OCI-LY1 (cell line): ENCODE results near the gene AURKAIP1.

Experiments used
- EZH2 ChIP-seq: fragments of 200-600 bp; sonication (generic), shearing (Covaris generic); IDR thresholded peaks from 2 replicates; pipeline ENCODE4 v1.8.0; 2017; ENCODE audit warnings: borderline replicate concordance, mixed run types, mild to moderate bottlenecking, antibody characterized with exemption, low read length, moderate library complexity, mixed read lengths
- TF ChIP-seq, protein P1 (sequence below): fragments of 200-600 bp; sonication (generic), shearing (Covaris generic); IDR thresholded peaks from 2 replicates; pipeline ENCODE4 v1.5.1; 2017; ENCODE audit warnings: mild to moderate bottlenecking, antibody characterized with exemption, low read length, moderate library complexity, mixed read lengths

DNA sequence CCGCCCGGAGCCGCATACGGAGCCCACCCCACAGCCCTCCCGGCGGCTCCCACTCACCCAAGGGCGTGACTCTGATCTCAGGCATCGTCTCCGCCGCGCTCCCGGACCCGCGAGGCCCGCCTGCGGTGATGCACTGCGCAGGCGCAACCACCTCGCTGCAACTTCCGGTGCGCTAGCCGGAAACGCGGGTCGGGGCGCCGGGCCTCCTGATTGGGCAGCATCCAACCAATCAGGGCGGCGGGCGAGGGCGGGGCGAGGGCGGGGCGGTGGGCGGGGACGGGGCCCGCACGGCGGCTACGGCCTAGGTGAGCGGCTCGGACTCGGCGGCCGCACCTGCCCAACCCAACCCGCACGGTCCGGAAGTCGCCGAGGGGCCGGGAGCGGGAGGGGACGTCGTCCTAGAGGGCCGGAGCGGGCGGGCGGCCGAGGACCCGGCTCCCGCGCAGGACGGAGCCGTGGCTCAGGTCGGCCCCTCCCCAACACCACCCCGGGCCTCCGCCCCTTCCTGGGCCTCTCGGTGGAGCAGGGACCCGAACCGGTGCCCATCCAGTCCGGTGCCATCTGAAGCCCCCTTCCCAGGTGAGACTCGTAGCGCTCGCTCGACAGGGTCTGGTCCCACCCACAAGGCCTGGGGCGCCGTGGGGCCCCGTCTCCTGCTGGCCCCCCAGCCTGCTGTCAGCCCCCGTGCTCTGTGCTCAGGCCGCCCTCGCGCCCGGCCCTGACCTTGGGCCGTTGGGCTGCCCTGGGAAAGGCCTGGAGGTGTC, 50.3 kb downstream of the AURKAIP1 start, which contains the start of the genes CPTP and INTS11:
- TF ChIP-seq, protein P1, sequence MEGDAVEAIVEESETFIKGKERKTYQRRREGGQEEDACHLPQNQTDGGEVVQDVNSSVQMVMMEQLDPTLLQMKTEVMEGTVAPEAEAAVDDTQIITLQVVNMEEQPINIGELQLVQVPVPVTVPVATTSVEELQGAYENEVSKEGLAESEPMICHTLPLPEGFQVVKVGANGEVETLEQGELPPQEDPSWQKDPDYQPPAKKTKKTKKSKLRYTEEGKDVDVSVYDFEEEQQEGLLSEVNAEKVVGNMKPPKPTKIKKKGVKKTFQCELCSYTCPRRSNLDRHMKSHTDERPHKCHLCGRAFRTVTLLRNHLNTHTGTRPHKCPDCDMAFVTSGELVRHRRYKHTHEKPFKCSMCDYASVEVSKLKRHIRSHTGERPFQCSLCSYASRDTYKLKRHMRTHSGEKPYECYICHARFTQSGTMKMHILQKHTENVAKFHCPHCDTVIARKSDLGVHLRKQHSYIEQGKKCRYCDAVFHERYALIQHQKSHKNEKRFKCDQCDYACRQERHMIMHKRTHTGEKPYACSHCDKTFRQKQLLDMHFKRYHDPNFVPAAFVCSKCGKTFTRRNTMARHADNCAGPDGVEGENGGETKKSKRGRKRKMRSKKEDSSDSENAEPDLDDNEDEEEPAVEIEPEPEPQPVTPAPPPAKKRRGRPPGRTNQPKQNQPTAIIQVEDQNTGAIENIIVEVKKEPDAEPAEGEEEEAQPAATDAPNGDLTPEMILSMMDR: no peak
- TF ChIP-seq EZH2: no peak
